HG02623 (cell line): Measurements from ENCODE around the gene SEMA6A.
"Not testable (repeated sequence)": the region's sequence is repeated elsewhere in the genome, so short reads cannot be mapped to it uniquely, and the experiment has no call there.

Experiments used
- ATAC-seq: cut with Tn5 transposase; IDR thresholded peaks from one replicate; pipeline ENCODE4 v1.9.1; 2021; ENCODE audit warnings: moderate library complexity; ENCODE audit not compliant: unreplicated experiment

The SEMA6A gene

DNA sequence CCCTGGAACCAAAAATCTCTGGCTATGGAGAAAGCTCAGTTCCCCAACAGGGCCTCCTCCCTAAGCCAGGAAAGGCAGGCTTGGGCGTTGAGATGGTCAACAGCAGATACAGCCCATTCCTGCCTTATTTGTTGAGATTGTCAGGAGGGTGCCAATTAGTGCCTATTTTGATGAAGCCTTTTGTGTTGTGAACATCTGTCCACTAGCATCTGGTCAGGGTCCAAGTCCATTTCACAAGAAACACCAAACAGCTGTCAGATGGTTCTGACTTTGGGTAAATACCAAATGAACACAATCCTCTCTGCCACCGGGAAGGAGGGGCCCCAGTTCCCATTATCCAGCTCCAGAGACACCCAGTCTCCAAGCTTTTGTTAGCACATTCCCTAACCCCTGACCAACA lies 19.9 kb downstream of the SEMA6A start:
- ATAC-seq, result no peak

DNA sequence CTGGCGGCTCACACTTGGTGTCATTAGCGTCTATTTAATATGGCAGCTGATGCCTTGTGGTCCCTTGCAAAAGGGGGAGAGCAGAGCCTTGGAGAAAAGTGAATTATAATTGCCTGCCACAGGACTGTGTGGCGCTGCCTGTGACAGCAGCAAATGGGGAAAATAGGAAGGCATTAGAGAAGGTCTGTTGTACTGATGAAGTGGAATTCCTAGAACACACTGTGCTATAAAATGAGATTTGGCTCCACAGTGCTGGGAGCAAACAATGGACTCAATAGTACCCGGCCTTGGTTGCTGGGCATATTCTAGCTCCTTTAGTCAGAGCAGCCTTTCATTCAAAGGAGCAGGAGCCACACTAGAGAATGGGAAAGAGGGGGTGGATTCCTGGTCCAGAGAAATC lies 21.3 kb downstream of the SEMA6A start:
- no peak for ATAC-seq

DNA sequence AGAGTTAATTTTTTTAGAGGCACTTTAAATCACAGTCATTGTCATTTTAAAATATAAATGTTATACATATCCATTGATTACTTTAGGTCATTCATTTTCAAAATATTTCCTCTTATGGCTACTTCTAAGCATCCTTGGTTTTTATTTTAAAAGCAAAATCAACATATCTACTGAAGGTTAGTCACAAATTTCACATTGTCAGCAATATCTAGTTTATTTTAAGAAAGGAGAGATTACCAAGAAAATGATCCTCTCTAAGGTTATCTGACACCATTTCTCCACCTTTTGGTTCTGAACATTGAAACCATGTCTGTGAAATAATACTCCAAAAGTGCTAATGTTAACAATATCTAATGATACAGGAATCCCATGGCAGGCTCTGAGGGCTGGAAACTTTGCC lies 24.5 kb downstream of the SEMA6A start:
- ATAC-seq, result no peak

DNA sequence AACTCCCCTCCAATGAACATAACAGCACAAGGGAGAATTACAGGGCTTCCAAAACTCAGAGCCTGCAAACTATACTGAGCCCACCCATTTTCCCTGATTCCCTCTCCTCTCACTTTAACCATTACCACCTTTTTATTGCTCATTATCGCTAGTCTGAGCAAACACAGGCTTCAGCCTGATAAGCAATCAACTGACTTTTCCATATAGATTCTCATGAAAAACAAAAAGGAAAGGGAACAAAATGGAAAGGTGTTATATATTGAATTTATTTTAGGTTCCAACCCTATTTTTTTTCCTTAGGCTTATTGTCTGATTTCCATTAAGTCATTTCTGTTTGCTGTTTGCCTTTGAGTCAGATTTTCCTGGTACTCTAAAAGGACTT lies 27.9 kb downstream of the SEMA6A start:
- ATAC-seq, result no peak

DNA sequence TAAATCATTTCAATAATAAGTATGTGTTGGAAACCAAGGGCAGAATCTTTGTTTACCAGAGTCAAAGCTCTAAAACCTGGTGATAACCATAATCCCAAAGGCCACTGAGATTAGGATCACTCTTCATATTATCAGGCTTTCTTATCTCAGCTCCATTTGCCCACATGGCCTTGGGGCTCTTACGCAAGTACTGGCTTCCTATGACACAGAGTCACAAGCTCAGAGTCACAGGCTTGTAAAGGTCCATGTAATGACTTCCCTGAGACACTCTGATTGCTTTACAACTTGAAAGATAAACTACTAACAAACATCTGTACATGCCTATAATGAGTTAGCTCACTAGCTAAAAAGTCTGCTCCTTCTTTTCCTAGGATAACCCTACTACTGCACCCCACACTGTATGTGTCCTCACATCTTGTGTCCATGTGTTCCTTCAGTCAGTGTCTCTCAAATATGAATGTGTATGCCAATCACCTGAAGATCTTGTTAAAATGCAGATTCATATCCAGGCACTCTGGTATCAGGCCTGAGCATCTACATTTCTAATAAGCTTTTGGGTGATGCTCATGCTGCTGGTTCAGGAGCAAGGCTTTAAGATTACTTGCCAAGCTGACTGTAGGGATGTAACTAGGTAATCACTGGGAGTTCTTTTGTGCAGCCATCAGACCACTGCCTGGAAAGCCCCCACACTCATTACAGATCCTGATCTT lies 28.4 kb downstream of the SEMA6A start:
- no peak for ATAC-seq

DNA sequence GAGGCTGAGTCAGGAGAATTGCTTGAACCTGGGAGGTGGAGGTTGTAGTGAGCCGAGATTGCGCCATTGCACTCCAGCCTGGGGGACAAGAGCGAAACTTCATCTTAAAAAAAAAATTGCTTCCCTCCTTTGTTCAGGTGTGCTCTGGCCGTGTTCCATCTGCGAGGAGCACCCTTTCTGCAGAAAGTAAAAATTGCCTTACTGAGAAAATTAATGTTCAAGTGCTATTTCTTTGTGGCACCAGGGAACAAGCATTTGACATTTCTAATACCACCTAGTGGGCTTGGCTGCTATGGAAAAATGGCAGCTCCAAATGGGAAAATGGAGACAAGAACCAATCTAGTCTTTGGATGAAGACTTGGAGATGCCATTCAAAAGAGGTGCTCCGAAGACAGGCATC lies 29.2 kb downstream of the SEMA6A start:
- not testable (repeated sequence) for ATAC-seq

DNA sequence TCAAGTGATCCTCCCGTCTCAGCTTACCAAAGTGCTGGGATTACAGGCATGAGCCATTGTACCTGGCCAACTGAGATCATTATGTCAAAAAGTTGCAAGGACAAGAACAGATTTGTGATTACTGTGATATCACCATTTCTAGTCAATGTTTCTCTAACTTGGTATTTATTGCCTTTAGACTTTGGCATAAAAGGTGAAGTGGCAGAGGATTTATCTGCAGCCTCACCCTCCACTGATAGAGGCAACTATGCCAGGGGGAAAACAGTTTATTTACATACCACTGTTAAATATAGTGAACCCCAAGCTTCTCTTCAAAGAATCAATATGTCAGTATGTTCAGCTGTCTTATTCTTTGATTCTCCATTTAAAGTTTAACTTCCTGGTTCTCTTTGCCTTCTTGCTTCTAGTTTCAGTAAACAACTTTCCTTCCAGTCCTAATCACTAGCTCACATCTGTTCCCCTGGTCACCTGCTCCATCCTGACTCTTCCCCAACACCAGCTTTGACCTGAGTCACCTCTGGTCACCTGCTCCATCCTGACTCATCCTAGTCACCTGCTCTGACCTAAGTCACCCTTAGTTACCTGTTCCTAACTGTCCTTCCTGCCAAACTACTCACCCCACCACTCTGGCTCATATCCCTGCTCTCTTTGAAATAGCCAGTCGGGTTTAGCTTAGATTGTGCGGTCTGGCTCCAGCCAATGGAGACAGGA lies 29.9 kb downstream of the SEMA6A start:
- ATAC-seq, result no peak

DNA sequence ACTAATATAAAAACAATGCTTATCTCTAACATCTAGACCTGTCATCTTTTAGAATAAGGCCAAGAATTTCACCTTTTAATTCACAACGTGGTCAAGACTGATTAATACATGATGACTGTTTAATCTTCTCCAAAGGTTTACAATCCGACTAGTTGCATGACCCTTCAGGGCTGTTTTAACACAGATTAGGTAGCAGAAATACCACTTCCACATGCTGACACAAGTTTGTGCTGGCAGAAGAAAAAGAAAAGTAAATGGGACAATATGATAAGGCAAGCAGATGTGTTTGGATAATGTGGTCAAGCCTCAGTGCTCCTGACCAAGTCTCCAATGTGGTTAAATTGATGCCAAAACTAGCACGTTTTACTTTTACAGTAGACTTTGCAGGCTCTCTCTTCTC lies 31.1 kb downstream of the SEMA6A start:
- ATAC-seq, result no peak

DNA sequence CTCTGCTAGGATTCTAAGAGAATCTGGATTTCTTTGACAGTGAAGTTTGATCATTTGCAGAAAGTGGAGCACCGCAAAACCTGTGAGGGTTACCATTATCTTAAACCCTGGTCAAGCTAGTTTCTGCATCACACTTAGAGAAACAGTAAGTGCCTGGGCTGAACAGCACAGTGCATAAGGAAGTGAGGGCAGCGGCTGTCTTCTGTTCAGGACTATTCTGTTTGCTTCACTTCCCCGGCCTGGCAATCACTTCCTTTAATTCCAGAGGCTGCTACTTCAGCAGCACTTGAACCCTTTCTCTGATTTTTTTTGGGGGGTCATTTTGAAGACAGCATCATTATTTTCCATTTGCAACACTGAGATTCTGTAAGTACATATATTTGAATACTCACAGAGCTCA lies 32.0 kb downstream of the SEMA6A start:
- ATAC-seq, result no peak

DNA sequence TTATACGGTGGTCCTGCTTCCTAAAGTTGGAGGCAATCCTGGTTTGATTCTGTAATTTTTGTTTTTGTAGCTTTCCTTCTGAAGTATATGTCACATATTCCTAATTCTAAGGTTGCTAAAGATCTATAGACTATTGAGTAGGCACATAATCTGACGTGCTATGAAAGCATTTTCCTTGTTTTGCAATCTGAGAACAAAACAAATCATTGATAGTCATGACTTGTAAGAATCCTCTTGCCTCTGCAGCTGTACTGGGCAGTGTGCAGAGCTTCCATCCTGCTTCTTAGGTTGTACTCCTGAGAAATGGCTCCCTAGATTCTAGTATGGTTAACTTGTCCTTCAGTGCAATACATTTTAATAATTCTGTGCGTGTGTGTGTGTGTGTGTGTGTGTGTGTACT lies 35.4 kb downstream of the SEMA6A start:
- ATAC-seq, result no peak

DNA sequence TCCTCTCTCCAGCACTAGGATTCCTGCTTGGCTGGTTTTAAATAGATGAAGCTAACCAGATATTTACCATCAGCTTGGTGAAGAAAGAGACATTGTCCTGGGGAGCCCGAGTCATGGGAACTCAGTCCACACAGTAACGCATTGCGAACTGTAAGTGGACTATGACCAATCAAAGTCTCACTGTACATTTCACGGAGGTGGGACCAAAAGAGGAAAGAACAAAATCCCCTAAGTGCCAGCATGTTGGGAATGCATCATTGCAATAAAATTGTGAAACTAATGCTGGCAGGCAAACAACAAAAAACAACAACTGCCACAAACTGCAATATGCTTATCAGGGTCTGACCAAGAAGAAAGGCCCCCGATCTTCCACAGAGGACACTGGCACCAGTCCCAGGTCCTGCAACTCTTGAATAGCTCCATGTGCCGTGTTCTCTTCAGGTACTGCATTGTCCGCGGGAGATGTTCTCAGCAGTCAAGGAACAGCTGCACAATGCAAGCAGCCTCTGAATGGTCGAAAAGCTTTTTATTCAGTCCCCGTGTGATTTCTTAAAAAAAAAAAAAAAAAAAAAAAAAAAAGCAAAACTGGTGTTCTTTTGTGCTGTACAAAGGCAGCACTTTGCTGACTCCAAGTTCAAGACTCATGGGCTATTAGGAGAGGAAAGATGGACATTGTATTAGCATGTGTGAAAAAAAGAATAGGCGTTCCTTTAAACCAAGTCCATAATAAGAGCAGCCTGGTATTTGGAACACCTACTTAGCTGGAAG lies 38.1 kb downstream of the SEMA6A start:
- ATAC-seq, result no peak

DNA sequence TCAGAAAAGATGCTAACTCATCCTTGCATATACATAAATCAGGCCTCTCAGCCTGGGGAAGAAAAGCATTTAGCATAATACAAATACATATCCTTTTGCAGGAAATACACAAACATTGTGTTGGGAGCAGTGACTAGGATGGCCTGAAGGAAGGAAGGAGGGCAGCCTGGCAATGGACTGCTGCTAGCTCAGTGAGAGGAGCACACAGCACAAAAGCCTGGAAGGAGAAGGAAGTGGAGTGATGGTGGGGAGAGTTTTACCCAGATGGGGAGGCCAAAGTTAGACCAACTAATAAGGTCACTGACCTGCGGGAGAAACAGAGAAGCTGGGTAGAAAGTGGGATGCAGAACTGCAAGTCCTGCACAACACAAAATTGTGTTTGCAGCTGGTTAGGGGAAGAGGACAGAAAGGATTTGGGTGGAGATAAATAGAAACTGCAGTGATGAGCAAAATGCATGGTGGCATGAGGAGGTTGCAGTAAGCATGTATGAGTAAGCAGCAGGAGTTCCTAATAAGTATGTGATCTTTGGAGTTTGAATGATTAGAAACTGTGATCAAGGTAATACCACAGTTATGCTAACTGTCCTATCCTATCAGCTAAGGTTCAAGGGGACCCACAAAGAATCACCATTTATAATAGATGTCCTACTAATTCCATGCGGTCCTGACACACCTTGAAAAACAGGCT lies 39.5 kb downstream of the SEMA6A start:
- no peak for ATAC-seq

DNA sequence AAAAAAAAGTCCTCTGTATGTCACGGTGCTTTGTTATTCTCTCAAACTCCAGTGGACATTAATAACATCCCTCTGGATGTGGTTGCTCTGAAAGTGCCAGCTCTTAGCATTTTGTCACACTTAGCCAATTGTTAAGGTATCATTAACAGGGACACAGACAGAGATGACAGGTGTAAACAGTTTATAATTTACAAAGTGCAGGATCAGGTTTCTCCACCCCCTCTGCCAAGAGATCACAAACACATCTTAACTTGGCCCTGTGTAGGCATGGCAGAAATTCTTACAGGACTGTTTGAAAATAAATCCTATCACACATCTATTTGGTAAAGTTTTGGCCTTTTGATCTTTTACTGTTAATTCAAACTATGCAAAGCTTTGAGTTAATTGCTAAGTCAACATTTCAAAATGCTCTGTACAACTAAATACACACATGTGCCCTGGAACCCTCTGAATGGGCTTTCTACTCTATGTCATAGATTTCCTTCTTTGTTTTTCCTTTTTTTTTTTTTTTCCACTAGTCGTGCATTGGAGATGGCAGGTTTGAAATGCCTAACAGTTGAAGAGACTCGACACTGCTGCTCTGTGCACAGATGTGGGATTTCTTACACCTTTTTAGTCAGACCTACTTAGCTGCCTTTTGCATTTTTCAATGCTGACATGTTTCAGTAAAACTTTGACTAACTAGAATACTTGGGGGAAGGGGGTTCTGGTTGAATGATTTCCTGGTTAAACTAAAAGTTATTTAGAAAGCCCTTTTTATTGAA lies 41.7 kb downstream of the SEMA6A start:
- no peak for ATAC-seq

DNA sequence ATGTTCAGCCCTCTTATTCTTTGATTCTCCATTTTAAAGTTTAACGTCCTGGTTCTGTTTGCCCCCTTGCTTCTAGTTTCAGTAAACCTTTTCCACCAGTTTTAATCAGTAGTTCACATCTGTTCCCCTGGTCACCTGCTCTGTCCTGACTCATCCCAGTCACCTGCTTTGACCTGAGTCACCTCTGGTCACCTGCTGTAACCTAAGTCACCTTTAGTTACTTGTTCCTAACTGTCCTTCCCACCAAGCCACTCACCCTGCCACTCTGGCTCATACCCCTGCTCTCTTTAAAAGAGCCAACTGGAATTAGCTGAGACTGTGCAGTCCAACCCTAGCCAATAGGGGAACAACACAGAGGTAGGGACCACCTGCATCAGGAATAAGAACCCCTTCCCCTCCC lies 43.0 kb downstream of the SEMA6A start:
- no peak for ATAC-seq

DNA sequence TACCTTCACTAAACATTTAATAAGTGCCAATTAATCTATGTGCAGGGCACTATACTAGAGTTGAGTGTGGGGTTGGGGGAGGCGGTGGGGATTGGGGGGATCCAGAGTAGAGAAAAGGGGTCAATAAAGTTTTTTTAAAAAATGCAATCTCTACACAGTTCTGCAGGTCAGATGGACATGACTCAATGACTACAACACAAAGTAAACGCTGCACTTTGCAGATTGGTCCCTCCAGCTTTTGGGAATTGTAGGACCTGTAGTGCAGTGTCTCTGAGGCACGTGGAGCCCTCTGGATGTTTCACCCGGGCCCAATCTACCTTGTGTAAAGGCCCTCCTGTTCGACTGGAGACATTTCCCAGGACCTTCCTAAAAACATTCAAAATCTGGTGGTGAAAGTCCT lies 43.5 kb downstream of the SEMA6A start:
- ATAC-seq, result no peak

DNA sequence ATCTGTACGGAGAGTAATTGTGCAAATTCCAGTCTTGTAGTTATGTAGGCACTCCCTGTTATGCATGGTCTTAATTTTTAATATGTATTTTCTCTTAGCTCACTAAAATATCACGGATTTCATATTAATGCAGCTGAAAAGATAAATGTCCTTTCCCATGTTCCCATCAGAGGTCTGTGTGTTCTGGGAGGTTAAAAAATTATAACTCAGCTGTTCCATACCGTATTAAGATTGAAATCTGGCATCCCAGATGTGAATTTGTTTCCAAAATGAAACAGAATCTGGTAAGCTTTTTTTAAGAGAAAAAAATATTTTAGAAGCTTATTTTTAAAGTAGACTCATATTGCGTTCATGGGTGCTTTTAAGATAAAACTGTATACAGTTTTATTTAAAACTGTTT lies 44.3 kb downstream of the SEMA6A start:
- ATAC-seq, result no peak

DNA sequence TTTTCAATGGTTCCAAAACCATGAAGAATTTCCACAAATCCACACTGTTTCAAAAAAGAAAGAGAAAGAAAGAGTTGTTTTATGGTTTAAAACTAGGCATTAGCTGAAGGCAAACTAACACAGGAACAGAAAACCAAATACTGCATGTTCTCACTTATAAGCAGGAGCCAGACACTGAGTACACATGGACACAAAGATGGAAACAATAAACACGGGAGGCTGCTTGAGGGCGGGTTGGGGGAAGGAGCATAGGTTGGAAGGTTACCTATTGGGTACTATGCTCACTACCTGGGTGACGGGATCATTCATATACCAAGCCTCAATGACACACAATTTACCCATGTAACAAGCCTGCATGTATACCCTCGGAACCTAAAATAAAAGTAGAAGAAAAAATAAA lies 45.0 kb downstream of the SEMA6A start:
- ATAC-seq, result no peak

DNA sequence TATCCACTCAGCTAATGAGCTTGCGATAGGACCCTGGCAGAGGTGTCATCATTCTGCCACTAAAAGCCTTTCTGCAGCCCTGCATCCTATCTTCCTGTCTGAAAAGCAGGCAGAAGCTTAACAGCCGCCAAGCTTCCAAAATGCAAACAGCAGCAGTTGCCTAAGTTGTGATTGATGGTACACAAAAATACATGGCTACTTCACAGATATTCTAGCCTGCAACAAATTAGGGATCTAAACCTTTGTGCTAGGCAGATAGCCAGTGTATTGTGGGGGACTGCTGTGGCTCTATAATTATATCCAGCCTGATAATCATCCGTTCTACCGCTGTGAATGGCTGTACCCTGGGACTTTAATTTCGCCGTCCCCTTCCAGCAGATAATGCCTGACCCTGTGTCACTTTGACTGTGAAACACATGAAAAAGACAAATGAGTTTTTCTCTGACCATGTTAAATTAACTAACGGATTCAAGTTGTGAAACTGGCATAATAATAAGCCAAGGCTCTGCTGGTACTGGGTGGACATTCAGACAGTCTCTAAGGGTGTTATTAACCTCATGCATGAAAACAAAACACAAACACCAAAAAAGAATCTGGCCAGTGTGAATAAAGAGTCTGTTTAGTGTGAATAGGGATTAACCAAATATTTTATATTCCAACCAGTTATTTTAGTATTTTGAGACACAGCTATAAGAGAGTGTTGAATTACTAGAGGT lies 45.9 kb downstream of the SEMA6A start:
- ATAC-seq, result no peak

DNA sequence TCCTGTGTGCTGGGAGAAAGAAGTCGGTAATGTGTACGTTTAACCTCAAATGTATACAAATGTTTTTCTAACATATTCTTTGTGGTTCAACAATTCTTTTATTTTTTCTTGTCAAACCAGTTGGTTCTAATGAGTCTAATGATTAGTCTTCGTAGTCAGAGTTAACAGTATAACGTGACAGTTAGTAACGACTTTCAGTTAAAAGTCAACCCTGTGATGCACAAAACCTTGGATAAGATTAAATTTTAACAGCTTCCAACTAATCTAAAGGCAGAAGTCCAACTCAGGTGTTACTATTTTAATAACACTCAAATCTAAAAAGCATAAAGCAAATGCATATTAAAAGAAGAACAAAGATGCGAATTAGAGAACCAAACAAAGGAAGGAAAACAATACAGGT lies 47.0 kb downstream of the SEMA6A start:
- ATAC-seq, result no peak

DNA sequence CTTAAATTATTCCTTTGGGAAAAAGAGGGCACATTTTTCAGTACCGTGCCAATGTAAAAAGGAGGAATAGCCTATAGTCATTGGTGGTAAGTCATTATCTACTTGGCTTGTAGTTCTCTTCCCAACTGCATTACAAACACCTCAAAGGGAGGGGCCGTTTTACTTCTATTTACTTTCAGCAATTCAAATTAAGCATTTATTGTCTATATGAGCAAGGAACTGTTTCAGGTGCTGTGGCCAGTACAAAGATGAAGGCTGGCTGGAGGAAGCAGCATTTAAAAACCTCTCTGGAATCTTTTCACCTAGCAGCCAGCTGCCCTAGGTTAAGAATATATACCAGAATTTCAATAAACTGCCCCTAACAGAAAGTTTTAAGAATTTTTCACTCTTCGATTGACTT lies 48.9 kb downstream of the SEMA6A start:
- no peak for ATAC-seq
